IMR-90 (cell line): ENCODE results near the gene PSENEN. TPM values are rescaled to one million over a fixed set of nuclear protein-coding genes. Genes with fewer than 3 reads are reported as not detected.
A peak's percentile ranks its signal among the peaks of the same experiment; 100 is the strongest.

ENCODE experiments used
- ATAC-seq: fragments of 200-7000 bp; cut with Tn5 transposase; 2 replicates; pipeline ENCODE4 v1.9.1; 2020; ENCODE audit warnings: low read depth, mild to moderate bottlenecking, moderate library complexity
- BruUV-seq: library from RNA; stranded (reverse); fragments of 400-500 nt; replicated peaks from 2 replicates; lab custom pipeline; 2021; lab: Mats Ljungman, UMichigan
- CTCF ChIA-PET: fragments of 300-600 bp; formaldehyde crosslinking; extraction: SDS; loops from one replicate; lab custom pipeline; 2021; ENCODE audit warnings: antibody characterized with exemption; lab: Yijun Ruan, JAX
- POLR2A ChIA-PET: fragments of 300-600 bp; sonication (Branson Sonifier 250); formaldehyde crosslinking; loops from one replicate; lab custom pipeline; 2022; ENCODE audit warnings: antibody characterized with exemption; ENCODE audit not compliant: unreplicated experiment; lab: Charles Lee
- DNase-seq: peaks from one replicate; pipeline ENCODE4 v3.0.0; 2013
- H2AFZ ChIP-seq: replicated peaks from 2 replicates; pipeline ENCODE3; 2013; ENCODE audit warnings: low read length, mild to moderate bottlenecking; ENCODE audit not compliant: poor library complexity
- H2AK5ac ChIP-seq: 2 replicates; pipeline ENCODE4 v1.6.1; 2013; ENCODE audit warnings: low read depth, low read length, inconsistent platforms
- H2AK9ac ChIP-seq: replicated peaks from 2 replicates; pipeline ENCODE3; 2013; ENCODE audit warnings: mild to moderate bottlenecking, low read depth, low read length, moderate library complexity; ENCODE audit not compliant: poor library complexity
- H2BK120ac ChIP-seq: 2 replicates; pipeline ENCODE4 v1.6.1; 2013; ENCODE audit warnings: low read depth, low read length, inconsistent platforms
- H2BK15ac ChIP-seq: 3 replicates; pipeline ENCODE4 v1.6.1; 2013; ENCODE audit warnings: low read depth, low read length, inconsistent platforms
- H2BK20ac ChIP-seq: 2 replicates; pipeline ENCODE4 v1.6.1; 2013; ENCODE audit warnings: low read depth, mild to moderate bottlenecking, inconsistent platforms, low read length, moderate library complexity
- H2BK5ac ChIP-seq: 2 replicates; pipeline ENCODE4 v1.6.1; 2013; ENCODE audit warnings: mild to moderate bottlenecking, low read depth, low read length, inconsistent platforms; ENCODE audit not compliant: poor library complexity, severe bottlenecking
- H3K14ac ChIP-seq: replicated peaks from 2 replicates; pipeline ENCODE4 v1.6.1; 2013; ENCODE audit warnings: low read depth, low read length, inconsistent platforms
- H3K18ac ChIP-seq: 2 replicates; pipeline ENCODE4 v1.6.1; 2013; ENCODE audit warnings: low read depth, low read length, control low read depth
- H3K23ac ChIP-seq: 2 replicates; pipeline ENCODE4 v1.6.1; 2013; ENCODE audit warnings: low read depth, low read length, inconsistent platforms
- H3K27ac ChIP-seq: 2 replicates; pipeline ENCODE4 v1.5.1; 2013; ENCODE audit warnings: mild to moderate bottlenecking, control low read depth, low read length; ENCODE audit not compliant: insufficient read depth
- H3K27me3 ChIP-seq: 2 replicates; pipeline ENCODE4 v1.6.1; 2013; ENCODE audit warnings: low read length; ENCODE audit not compliant: control insufficient read depth, insufficient read depth
- H3K36me3 ChIP-seq: 2 replicates; pipeline ENCODE4 v1.6.1; 2013; ENCODE audit warnings: low read length, mixed read lengths; ENCODE audit not compliant: control insufficient read depth, insufficient read depth
- H3K4ac ChIP-seq: 2 replicates; pipeline ENCODE4 v1.6.1; 2013; ENCODE audit warnings: low read depth, low read length, inconsistent platforms
- H3K4me1 ChIP-seq: 2 replicates; pipeline ENCODE4 v1.6.1; 2013; ENCODE audit warnings: low read length, mixed read lengths; ENCODE audit not compliant: control insufficient read depth, insufficient read depth
- H3K4me2 ChIP-seq: 2 replicates; pipeline ENCODE4 v1.6.1; 2013; ENCODE audit warnings: low read depth, mild to moderate bottlenecking, control low read depth, low read length, moderate library complexity
- H3K4me3 ChIP-seq: 2 replicates; pipeline ENCODE4 v1.5.1; 2013; ENCODE audit warnings: low read depth, mild to moderate bottlenecking, control low read depth, low read length, moderate library complexity; ENCODE audit not compliant: insufficient read depth
- H3K56ac ChIP-seq: 2 replicates; pipeline ENCODE4 v1.6.1; 2013; ENCODE audit warnings: low read length, inconsistent platforms; ENCODE audit not compliant: insufficient read depth; ENCODE audit errors: extremely low read depth
- H3K79me1 ChIP-seq, 2 experiments: 2 replicates each; pipeline ENCODE4 v1.6.1; 2013; ENCODE audit warnings: low read length in 2 of 2, inconsistent platforms in 1 of 2, low read depth in 1 of 2
- H3K9ac ChIP-seq: 2 replicates; pipeline ENCODE4 v1.6.1; 2013; ENCODE audit warnings: low read depth, low read length, control low read depth
- H3K9me1 ChIP-seq: 2 replicates; pipeline ENCODE4 v1.6.1; 2013; ENCODE audit warnings: low read length, inconsistent platforms; ENCODE audit not compliant: insufficient read depth
- H3K9me3 ChIP-seq: 2 replicates; pipeline ENCODE4 v1.6.1; 2013; ENCODE audit warnings: low read length; ENCODE audit not compliant: control insufficient read depth, insufficient read depth
- H4K20me1 ChIP-seq: 2 replicates; pipeline ENCODE4 v1.6.1; 2013; ENCODE audit warnings: low read length, inconsistent platforms; ENCODE audit not compliant: insufficient read depth
- H4K5ac ChIP-seq: 2 replicates; pipeline ENCODE4 v1.6.1; 2013; ENCODE audit warnings: mild to moderate bottlenecking, low read depth, low read length, control low read depth
- H4K8ac ChIP-seq, 2 experiments: 2 replicates each; pipeline ENCODE4 v1.6.1; 2013; ENCODE audit warnings: low read depth in 2 of 2, low read length in 2 of 2, control low read depth in 1 of 2, inconsistent platforms in 1 of 2
- H4K91ac ChIP-seq: 2 replicates; pipeline ENCODE4 v1.6.1; 2013; ENCODE audit warnings: low read depth, low read length, inconsistent platforms; ENCODE audit not compliant: insufficient read depth
- CEBPB ChIP-seq: IDR thresholded peaks from 2 replicates; pipeline ENCODE4 v1.6.1; 2012; ENCODE audit warnings: low read depth, low read length, improper control_type of control experiment
- CHD1 ChIP-seq: IDR thresholded peaks from 2 replicates; pipeline ENCODE4 v1.6.1; 2012; ENCODE audit warnings: low read depth, low read length, improper control_type of control experiment
- CTCF ChIP-seq: conservative IDR thresholded peaks from 2 replicates; pipeline ENCODE4 v1.5.1; 2012; ENCODE audit warnings: mild to moderate bottlenecking, low read depth, low read length, improper control_type of control experiment
- FOS ChIP-seq: fragments of 150-350 bp; IDR thresholded peaks from 2 replicates; pipeline ENCODE4 v1.6.1; 2016; ENCODE audit warnings: low read depth, low read length
- MAFK ChIP-seq: IDR thresholded peaks from 2 replicates; pipeline ENCODE4 v1.6.1; 2012; ENCODE audit warnings: low read depth, low read length, improper control_type of control experiment
- MAZ ChIP-seq: IDR thresholded peaks from 2 replicates; pipeline ENCODE4 v1.6.1; 2012; ENCODE audit warnings: low read depth, mild to moderate bottlenecking, low read length, improper control_type of control experiment, moderate library complexity, borderline replicate concordance
- NFE2L2 ChIP-seq: fragments of 150-350 bp; IDR thresholded peaks from 2 replicates; pipeline ENCODE4 v1.6.1; 2016; ENCODE audit warnings: low read depth, mild to moderate bottlenecking, low read length
- POLR2A ChIP-seq: IDR thresholded peaks from 2 replicates; pipeline ENCODE4 v1.6.1; 2012; ENCODE audit warnings: mild to moderate bottlenecking, low read depth, low read length
- RAD21 ChIP-seq: IDR thresholded peaks from 2 replicates; pipeline ENCODE4 v1.6.1; 2012; ENCODE audit warnings: low read length, improper control_type of control experiment
- RCOR1 ChIP-seq: IDR thresholded peaks from 2 replicates; pipeline ENCODE4 v1.6.1; 2012; ENCODE audit warnings: mild to moderate bottlenecking, low read length, improper control_type of control experiment; ENCODE audit not compliant: insufficient replicate concordance
- RFX5 ChIP-seq: IDR thresholded peaks from 2 replicates; pipeline ENCODE4 v1.8.0; 2012; ENCODE audit warnings: low read depth, mild to moderate bottlenecking, low read length, moderate library complexity
- SMC3 ChIP-seq: fragments of 150-350 bp; IDR thresholded peaks from 2 replicates; pipeline ENCODE4 v1.6.1; 2016; ENCODE audit warnings: low read depth, mild to moderate bottlenecking, antibody characterized with exemption, low read length, moderate library complexity
- WGBS, 2 experiments: methylation state at CpG; one replicate each; pipeline versions ENCODE4 v1.1.5 to v1.1.7; 2013; ENCODE audit warnings: missing lambda C conversion rate in 2 of 2; ENCODE audit not compliant: insufficient read length in 1 of 2; ENCODE audit errors: extremely low coverage in 2 of 2; 5-methylcytosine and 5-hydroxymethylcytosine counted together
- dilution Hi-C: fragments of 300-500 bp; cut with HindIII; formaldehyde crosslinking; loops from one replicate; pipeline ENCODE4 v1.14.3; 2018; ENCODE audit warnings: low sequenced_read_pairs; ENCODE audit not compliant: unreplicated experiment
- in situ Hi-C: fragments of 300-500 bp; cut with MboI; formaldehyde crosslinking; loops from 3 replicates; pipeline ENCODE4 v1.14.3; 2019; ENCODE audit warnings: low sequenced_read_pairs, inconsistent platforms, mixed read lengths
- intact Hi-C: fragments of 100-400 bp; cut with micrococcal nuclease; formaldehyde crosslinking; loops from 2 replicates; pipeline ENCODE4 v1.10.0; 2022
- polyA plus RNA-seq, 3 experiments: library from polyadenylated mRNA; depleted of rRNA; stranded (reverse); fragments of >200 nt; gene quantifications; 2 replicates each; pipeline ENCODE4 v1.2.3, GENCODE V29; 2012; ENCODE audit warnings: low replicate concordance in 1 of 3
- total RNA-seq: library from RNA; depleted of rRNA; stranded (reverse); fragments of >200 nt; gene quantifications from 2 replicates; pipeline ENCODE4 v1.2.3, GENCODE V29; 2012
- TF ChIP-seq, protein P1 (sequence below): fragments of 150-350 bp; IDR thresholded peaks from 2 replicates; pipeline ENCODE4 v1.6.1; 2016; ENCODE audit warnings: low read depth, mild to moderate bottlenecking, low read length, moderate library complexity, borderline replicate concordance
- TF ChIP-seq, protein P2 (sequence below): fragments of 150-350 bp; IDR thresholded peaks from 2 replicates; pipeline ENCODE4 v1.6.1; 2017; ENCODE audit warnings: mild to moderate bottlenecking, antibody characterized with exemption, low read length, low read depth

PSENEN gene
- total and polyA plus RNA-seq, 2 of the 4 experiments (the other 2 are of a cell fraction) = 9.0 to 47.0 TPM

DNA sequence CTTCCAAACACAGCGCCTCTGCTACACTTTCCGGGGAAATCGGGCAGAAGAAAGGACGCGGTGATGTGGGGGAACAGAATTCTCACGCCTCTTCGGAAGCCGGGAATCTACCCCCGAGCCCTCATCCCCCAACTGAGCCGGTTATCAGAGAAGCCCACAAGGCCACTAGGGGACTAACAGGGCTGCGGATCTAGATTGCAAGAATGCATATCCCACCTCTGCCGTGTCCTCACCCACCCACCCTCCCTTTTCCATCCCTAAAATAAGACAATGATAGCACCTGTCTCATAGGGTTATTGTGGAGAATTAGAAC is 4.3 kb upstream of the PSENEN start (continued):
- TF ChIP-seq RFX5 = no peak

GRCh38 chr19:35742121-35742724 is 3.2 kb upstream of the PSENEN start, which contains the start of gene IGFLR1:
Gene IGFLR1, minus strand, starts transcription at chr19:35742452. Its CDS starts 1,272 bp downstream, at chr19:35741180.
- dilution Hi-C loops (no loop called here), in situ Hi-C loops (no loop called here), intact Hi-C loops (no loop called here)
- Histone ChIP-seq H3K9me3 (no peaks in the 10 kb centered on the region), H3K4me3 (no peak within 1 kb of the TSS), H2AK9ac (no peak within 1 kb of the TSS), H4K20me1 (no peaks in the 10 kb centered on the region; the same call in 1 of the 2 replicates), H3K4me2 (no peak within 1 kb of the TSS; the same call in 1 of the 2 replicates), H2BK5ac (no peak within 1 kb of the TSS), H3K9ac (no peak within 1 kb of the TSS), H2AFZ (no peak within 1 kb of the TSS), H3K14ac (no peak within 1 kb of the TSS), H2AK5ac (no peak within 1 kb of the TSS), H2BK15ac (no peak within 1 kb of the TSS), H2BK120ac (no peak within 1 kb of the TSS), H3K9me1 (peaks cover 5% of the 10 kb centered on the region; the same call in 1 of the 2 replicates), H3K23ac (no peak within 1 kb of the TSS), H4K8ac (peak within 1 kb of the TSS in 1 of 2 experiments; percentile 86; a peak in 1 of 4 replicates), H3K27me3 (no peaks in the 10 kb centered on the region), H3K4ac (no peak within 1 kb of the TSS), H3K27ac (no peak within 1 kb of the TSS), H4K5ac (no peak within 1 kb of the TSS), H4K91ac (no peak within 1 kb of the TSS), H2BK20ac (no peak within 1 kb of the TSS), H3K56ac (no peak within 1 kb of the TSS), H3K4me1 (0 out of 2 replicates have a peak, but pooled peaks cover 3% of the 10 kb centered on the region), H3K18ac (no peak within 1 kb of the TSS), H3K79me1 (peaks cover 0 to 26% of the 10 kb centered on the region in 2 experiments; a peak in 2 of 4 replicates), H3K36me3 (peaks cover 17% of the 10 kb centered on the region)
- BruUV-seq = no TSS peak
- DNase-seq = no peak
- ChIA-PET CTCF (no interaction called here), POLR2A (no interaction called here)
- 89% methylated on average over 4 of the region's 9 CpGs; no CpG with 5 or more reads in 1 of the 2 experiments for WGBS, 2 experiments
- no peak for ATAC-seq
- TF ChIP-seq MAZ = no peak
- TF ChIP-seq CTCF = no peak
- TF ChIP-seq RAD21 = no peak
- TF ChIP-seq POLR2A = no peak
- TF ChIP-seq NFE2L2 = no peak
- no peak for TF ChIP-seq FOS
- TF ChIP-seq, protein P1, sequence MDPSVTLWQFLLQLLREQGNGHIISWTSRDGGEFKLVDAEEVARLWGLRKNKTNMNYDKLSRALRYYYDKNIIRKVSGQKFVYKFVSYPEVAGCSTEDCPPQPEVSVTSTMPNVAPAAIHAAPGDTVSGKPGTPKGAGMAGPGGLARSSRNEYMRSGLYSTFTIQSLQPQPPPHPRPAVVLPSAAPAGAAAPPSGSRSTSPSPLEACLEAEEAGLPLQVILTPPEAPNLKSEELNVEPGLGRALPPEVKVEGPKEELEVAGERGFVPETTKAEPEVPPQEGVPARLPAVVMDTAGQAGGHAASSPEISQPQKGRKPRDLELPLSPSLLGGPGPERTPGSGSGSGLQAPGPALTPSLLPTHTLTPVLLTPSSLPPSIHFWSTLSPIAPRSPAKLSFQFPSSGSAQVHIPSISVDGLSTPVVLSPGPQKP = no peak
- TF ChIP-seq CEBPB = no peak
- TF ChIP-seq, protein P2, sequence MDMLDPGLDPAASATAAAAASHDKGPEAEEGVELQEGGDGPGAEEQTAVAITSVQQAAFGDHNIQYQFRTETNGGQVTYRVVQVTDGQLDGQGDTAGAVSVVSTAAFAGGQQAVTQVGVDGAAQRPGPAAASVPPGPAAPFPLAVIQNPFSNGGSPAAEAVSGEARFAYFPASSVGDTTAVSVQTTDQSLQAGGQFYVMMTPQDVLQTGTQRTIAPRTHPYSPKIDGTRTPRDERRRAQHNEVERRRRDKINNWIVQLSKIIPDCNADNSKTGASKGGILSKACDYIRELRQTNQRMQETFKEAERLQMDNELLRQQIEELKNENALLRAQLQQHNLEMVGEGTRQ = no peak
- TF ChIP-seq RCOR1 = no peak
- TF ChIP-seq SMC3 = no peak
- TF ChIP-seq CHD1 = no peak
- no peak for TF ChIP-seq MAFK
